Bronchial epithelial cell (primary cell): ENCODE results near the gene OR2H1. TPM values are rescaled to one million over a fixed set of nuclear protein-coding genes. Genes with fewer than 3 reads are reported as not detected.

Source experiments
- DNase-seq: peaks from one replicate; pipeline ENCODE4 v3.0.0-alpha.2; 2010; ENCODE audit warnings: low read depth
- FAIRE-seq: peaks from 2 replicates; lab custom pipeline; 2011; peaks lifted over from hg19 to GRCh38; lab: Jason Lieb, UNC
- H3K27me3 ChIP-seq: 2 replicates; pipeline ENCODE4 v1.5.1; 2011; ENCODE audit warnings: low read length; ENCODE audit not compliant: control insufficient read depth, insufficient read depth
- H3K36me3 ChIP-seq: 2 replicates; pipeline ENCODE4 v1.5.1; 2011; ENCODE audit warnings: low read length; ENCODE audit not compliant: control insufficient read depth, insufficient read depth
- H3K4me3 ChIP-seq: 2 replicates; pipeline ENCODE4 v1.5.1; 2011; ENCODE audit warnings: mild to moderate bottlenecking, low read depth, low read length, control low read depth
- CTCF ChIP-seq: IDR thresholded peaks from 2 replicates; pipeline ENCODE4 v1.5.1; 2011; ENCODE audit warnings: mild to moderate bottlenecking, moderate library complexity, low read length, control low read depth, inconsistent platforms; ENCODE audit not compliant: insufficient read depth, severe bottlenecking
- total RNA-seq: library from RNA; depleted of rRNA; stranded (reverse); fragments of >200 nt; gene quantifications from 2 replicates; pipeline ENCODE4 v1.2.1, GENCODE V29; 2014

The OR2H1 gene
- total RNA-seq, 1 donor from 2014 or later, result not detected

DNA sequence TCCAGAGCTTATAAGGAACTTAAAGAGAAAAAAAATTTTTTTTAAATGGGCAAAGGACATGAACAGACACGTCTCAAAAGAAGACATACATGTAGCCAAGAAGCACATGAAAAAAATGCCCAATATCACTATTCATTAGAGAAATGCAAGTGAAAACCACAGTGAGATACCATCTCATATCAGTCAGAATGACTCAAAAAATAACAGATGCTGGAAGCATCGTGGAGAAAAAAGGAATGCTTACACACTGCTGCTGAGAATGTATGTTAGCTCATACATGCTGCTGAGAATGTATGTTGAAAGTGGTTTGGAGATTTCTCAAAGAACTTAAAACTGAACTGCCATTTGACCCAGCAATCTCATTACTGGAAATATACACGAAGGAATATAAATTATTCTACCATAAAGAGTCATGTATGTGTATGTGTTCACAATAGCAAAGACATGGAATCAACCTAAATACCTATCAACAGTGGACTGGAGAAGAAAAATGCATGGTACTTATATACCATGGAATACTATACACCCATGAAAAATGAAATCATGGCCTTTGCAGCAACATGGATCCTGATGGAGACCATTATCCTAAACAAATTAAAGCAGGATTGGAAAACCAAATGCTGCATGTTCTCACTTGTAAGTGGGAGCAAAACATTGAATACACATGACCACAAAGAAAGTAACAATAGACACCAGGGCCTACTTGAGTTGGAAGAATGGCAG, 5.3 kb upstream of the OR2H1 start:
- TF ChIP-seq CTCF, result no peak
- FAIRE-seq, result no peak
- Histone ChIP-seq H3K36me3 (no peaks in the 10 kb centered on the region), H3K4me3 (no peak overlapping the region), H3K27me3 (no peaks in the 10 kb centered on the region)
- DNase-seq, result peak; percentile 89

DNA sequence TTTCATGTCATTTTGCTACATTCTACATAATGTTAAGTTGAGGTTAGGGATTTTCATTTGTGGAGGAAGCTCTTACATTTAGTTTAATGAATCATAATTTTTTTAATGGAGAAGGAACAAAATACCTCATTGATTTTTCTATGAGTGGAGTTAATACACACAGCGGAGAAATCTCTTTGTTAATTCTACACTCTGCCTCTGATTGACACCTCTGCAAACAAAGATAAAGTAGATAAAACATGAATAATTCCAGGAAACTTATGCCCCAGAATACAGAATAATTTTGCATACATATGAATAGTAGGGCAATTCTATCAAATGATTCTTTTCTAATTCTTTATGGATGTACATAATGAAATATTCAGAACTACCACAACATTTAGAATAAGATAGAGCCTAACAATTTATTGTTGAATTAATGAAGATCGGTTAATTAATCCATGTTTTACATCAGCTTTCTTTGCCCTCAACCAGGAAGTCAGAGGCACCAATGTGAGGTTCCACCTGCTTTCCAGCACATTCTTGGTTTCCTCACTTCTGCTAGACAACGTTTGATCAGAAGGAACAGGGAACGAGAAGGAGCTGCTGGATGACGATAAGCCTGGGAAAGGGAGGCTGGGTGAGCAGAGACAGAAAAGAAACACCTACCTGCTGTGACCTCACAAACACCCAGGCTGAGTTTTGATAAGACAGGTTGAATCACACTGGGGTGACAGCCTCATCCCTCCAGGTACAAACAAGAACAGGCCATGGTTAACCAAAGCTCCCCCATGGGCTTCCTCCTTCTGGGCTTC, 4.3 kb downstream of the OR2H1 start:
- TF ChIP-seq CTCF, result no peak
- Histone ChIP-seq H3K4me3 (no peak overlapping the region), H3K36me3 (no peaks in the 10 kb centered on the region), H3K27me3 (peaks cover 2% of the 10 kb centered on the region)
- FAIRE-seq (peak; percentile 98), DNase-seq (no peak)

GRCh38 chr6:29462022-29462421, 5.1 kb downstream of the OR2H1 start:
- no peak for TF ChIP-seq CTCF
- FAIRE-seq (no peak), DNase-seq (no peak)
- Histone ChIP-seq H3K36me3 (no peaks in the 10 kb centered on the region), H3K4me3 (no peak overlapping the region), H3K27me3 (peaks cover 2% of the 10 kb centered on the region)

- DNase-seq, result peak; percentile 75
- TF ChIP-seq CTCF, result no peak
These were observed 8.3 kb downstream of the OR2H1 start for GRCh38 chr6:29465279-29465678.

GRCh38 chr6:29465801-29466200, 8.8 kb downstream of the OR2H1 start:
- TF ChIP-seq CTCF, result no peak
- Histone ChIP-seq H3K4me3 (no peak overlapping the region), H3K36me3 (no peaks in the 10 kb centered on the region), H3K27me3 (peaks cover 2% of the 10 kb centered on the region)
- DNase-seq (no peak), FAIRE-seq (no peak)

More at GRCh38 chr6:29465279-29465678, 8.3 kb downstream of the OR2H1 start:
- Histone ChIP-seq H3K4me3 (no peak overlapping the region), H3K36me3 (no peaks in the 10 kb centered on the region), H3K27me3 (peaks cover 2% of the 10 kb centered on the region)
- no peak for FAIRE-seq
